ENCODE data around the gene GOLGA7B.

GRCh38 chr10:97873569-97873968, 23.9 kb downstream of the GOLGA7B start:
- TF ChIP-seq, protein P1, sequence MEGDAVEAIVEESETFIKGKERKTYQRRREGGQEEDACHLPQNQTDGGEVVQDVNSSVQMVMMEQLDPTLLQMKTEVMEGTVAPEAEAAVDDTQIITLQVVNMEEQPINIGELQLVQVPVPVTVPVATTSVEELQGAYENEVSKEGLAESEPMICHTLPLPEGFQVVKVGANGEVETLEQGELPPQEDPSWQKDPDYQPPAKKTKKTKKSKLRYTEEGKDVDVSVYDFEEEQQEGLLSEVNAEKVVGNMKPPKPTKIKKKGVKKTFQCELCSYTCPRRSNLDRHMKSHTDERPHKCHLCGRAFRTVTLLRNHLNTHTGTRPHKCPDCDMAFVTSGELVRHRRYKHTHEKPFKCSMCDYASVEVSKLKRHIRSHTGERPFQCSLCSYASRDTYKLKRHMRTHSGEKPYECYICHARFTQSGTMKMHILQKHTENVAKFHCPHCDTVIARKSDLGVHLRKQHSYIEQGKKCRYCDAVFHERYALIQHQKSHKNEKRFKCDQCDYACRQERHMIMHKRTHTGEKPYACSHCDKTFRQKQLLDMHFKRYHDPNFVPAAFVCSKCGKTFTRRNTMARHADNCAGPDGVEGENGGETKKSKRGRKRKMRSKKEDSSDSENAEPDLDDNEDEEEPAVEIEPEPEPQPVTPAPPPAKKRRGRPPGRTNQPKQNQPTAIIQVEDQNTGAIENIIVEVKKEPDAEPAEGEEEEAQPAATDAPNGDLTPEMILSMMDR (IDR thresholded peaks at IDR 0.05) = no peak
- TF ChIP-seq POLR2A (IDR thresholded peaks at IDR 0.05) = no peak
- no peak for TF ChIP-seq EP300 (IDR thresholded peaks at IDR 0.05)
- TF ChIP-seq POLR2AphosphoS5 (IDR thresholded peaks at IDR 0.05) = no peak
